GM23248 (cell line): Measurements from ENCODE around the gene METTL1. TPM values are rescaled to one million over a fixed set of nuclear protein-coding genes. Genes with fewer than 3 reads are reported as not detected.

Experiments
- DNase-seq: peaks from one replicate; pipeline ENCODE4 v3.0.0-alpha.2; 2015
- H2AFZ ChIP-seq: fragments of 200-600 bp; sonication (generic); 2 replicates; pipeline ENCODE4 v1.6.1; 2016; ENCODE audit warnings: antibody characterized with exemption
- H3F3A ChIP-seq: fragments of 200-600 bp; sonication (generic); 2 replicates; pipeline ENCODE4 v1.6.1; 2016; ENCODE audit warnings: mild to moderate bottlenecking, antibody characterized with exemption, mixed run types; ENCODE audit not compliant: insufficient read depth
- H3K27ac ChIP-seq: fragments of 200-600 bp; sonication (generic); 2 replicates; pipeline ENCODE4 v1.5.1; 2016; ENCODE audit warnings: mild to moderate bottlenecking
- H3K27me3 ChIP-seq: fragments of 200-600 bp; sonication (generic); replicated peaks from 2 replicates; pipeline ENCODE4 v1.6.1; 2016; ENCODE audit warnings: mild to moderate bottlenecking; ENCODE audit not compliant: insufficient read depth
- H3K36me3 ChIP-seq: fragments of 200-600 bp; sonication (generic); 2 replicates; pipeline ENCODE4 v1.6.1; 2016; ENCODE audit warnings: low read depth, mild to moderate bottlenecking
- H3K4me1 ChIP-seq: fragments of 200-600 bp; sonication (generic); 2 replicates; pipeline ENCODE4 v1.6.1; 2016; ENCODE audit warnings: mild to moderate bottlenecking; ENCODE audit not compliant: insufficient read depth
- H3K4me2 ChIP-seq: fragments of 200-600 bp; sonication (generic); one replicate; pipeline ENCODE4 v1.6.1; 2016; ENCODE audit warnings: mild to moderate bottlenecking; ENCODE audit not compliant: unreplicated experiment
- H3K4me3 ChIP-seq: fragments of 200-600 bp; sonication (generic); 2 replicates; pipeline ENCODE4 v1.5.1; 2016; ENCODE audit warnings: mild to moderate bottlenecking
- H3K79me2 ChIP-seq: fragments of 200-600 bp; sonication (generic); 2 replicates; pipeline ENCODE4 v1.6.1; 2016; ENCODE audit warnings: mild to moderate bottlenecking; ENCODE audit not compliant: insufficient read depth
- H3K9ac ChIP-seq: fragments of 200-600 bp; sonication (generic); 2 replicates; pipeline ENCODE4 v1.6.1; 2016; ENCODE audit warnings: mild to moderate bottlenecking
- H3K9me2 ChIP-seq: fragments of 200-600 bp; sonication (generic); 2 replicates; pipeline ENCODE4 v1.6.1; 2016; ENCODE audit warnings: mixed run types, mild to moderate bottlenecking, moderate library complexity; ENCODE audit not compliant: insufficient read depth
- H3K9me3 ChIP-seq: fragments of 200-600 bp; sonication (generic); one replicate; pipeline ENCODE4 v1.6.1; 2017; ENCODE audit warnings: low read depth
- H4K20me1 ChIP-seq: fragments of 200-600 bp; sonication (generic); 2 replicates; pipeline ENCODE4 v1.6.0; 2016; ENCODE audit not compliant: insufficient read depth
- EZH2 ChIP-seq: fragments of 200-600 bp; sonication (generic); IDR thresholded peaks from 2 replicates; pipeline ENCODE4 v1.6.1; 2018; ENCODE audit warnings: antibody characterized with exemption, mild to moderate bottlenecking; ENCODE audit not compliant: insufficient read depth, poor library complexity, severe bottlenecking
- EZH2phosphoT487 ChIP-seq: fragments of 200-600 bp; sonication (generic); IDR thresholded peaks from 2 replicates; pipeline ENCODE4 v1.6.1; 2018; ENCODE audit warnings: antibody characterized with exemption, moderate library complexity, mild to moderate bottlenecking, low read depth; ENCODE audit not compliant: insufficient read depth
- WGBS, 2 experiments: methylation state at CpG; one replicate each; pipeline ENCODE4 v1.1.6; 2015 to 2017; ENCODE audit warnings: low lambda C conversion rate in 2 of 2, low coverage in 1 of 2; ENCODE audit errors: missing lambda C conversion rate in 2 of 2; 5-methylcytosine and 5-hydroxymethylcytosine counted together
- in situ Hi-C: fragments of 300-500 bp; cut with MboI; formaldehyde crosslinking; loops from 2 replicates; pipeline ENCODE4 v1.15.0; 2020
- polyA plus RNA-seq: library from polyadenylated mRNA; unstranded; fragments of >200 nt; fragmentation: Nextera tagmentation; extraction: Ambion mirVana; gene quantifications from 2 replicates; pipeline ENCODE4 v1.2.1, GENCODE V29; 2016
- total RNA-seq: library from RNA; depleted of rRNA; stranded (reverse); fragments of >200 nt; shearing (Covaris generic); gene quantifications from 2 replicates; pipeline ENCODE4 v1.2.3, GENCODE V29; 2014

The METTL1 gene
- total and polyA plus RNA-seq, 2 experiments from 2014 or later, result 3.7 to 33.2 TPM

DNA sequence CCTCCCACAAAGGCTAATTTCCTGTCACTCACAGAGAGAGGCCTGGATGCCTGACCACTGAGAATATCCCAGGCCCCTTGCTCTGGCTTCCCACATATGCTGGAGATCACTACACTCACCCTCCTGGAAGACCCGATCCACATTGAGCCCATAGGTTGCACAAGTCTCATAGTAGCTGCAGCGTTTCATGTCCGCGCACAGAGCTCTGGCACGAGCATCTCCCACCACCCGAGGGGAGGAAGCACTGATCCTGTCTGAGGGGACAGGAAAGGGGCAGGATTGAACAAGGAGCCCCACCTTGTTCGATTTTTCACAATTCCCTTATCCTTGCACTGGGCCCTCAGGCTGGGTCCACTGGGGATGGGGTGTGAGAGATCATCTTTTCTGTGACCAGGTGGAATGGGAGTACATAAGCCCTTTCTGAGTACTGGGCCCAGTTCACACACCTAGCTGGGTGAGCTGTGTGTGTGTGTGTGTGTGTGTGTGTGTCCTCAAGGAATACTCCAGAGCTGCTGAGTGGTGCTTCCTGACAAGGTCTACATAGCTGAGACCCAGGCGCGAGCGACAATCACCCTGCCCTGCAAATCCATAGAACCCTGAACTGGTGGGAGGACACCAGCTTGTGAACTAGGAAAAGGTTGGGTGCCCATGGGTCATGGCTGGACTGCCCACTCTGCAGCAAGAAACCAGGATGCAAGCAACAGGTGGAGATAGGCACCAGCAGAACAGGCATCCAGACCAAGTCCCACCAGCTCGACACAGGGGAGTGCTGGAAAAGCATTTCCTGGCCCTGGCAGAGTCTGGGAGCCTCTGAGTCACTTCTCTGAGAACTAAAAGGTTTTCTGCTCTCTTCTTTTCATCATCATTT, 38.9 kb downstream of the METTL1 start:
- DNase-seq, result peak; percentile 43
- WGBS, 2 experiments, result 68% methylated on average over 11 of the region's 11 CpGs

GRCh38 chr12:57732270-57732669, 39.6 kb downstream of the METTL1 start:
- Histone ChIP-seq H3K36me3 (no peaks in the 10 kb centered on the region), H4K20me1 (no peaks in the 10 kb centered on the region), H3K4me1 (no peaks in the 10 kb centered on the region), H3K4me3 (no peak overlapping the region), H3K9me2 (no peaks in the 10 kb centered on the region), H3K27ac (no peak overlapping the region), H3K79me2 (no peaks in the 10 kb centered on the region), H3K9me3 (no peaks in the 10 kb centered on the region), H3K9ac (no peak overlapping the region), H3K4me2 (no peak overlapping the region), H3K27me3 (peaks cover 12% of the 10 kb centered on the region), H3F3A (no peaks in the 10 kb centered on the region; the same call in 1 of the 2 replicates), H2AFZ (no peak overlapping the region)
- in situ Hi-C loops, result no loop called here
- WGBS, 2 experiments, result 75 to 78% methylated on average over 4 of the region's 4 CpGs
- TF ChIP-seq EZH2 (no peak), EZH2phosphoT487 (no peak)
- no peak for DNase-seq

More for the DNA sequence above, 38.9 kb downstream of the METTL1 start:
- no peak overlapping the region for H3K27ac ChIP-seq
- no peaks in the 10 kb centered on the region for H3K9me2 ChIP-seq
- no peaks in the 10 kb centered on the region for H3K4me1 ChIP-seq
- TF ChIP-seq EZH2 (no peak), EZH2phosphoT487 (no peak)
- no peak overlapping the region for H3K4me3 ChIP-seq
- no peaks in the 10 kb centered on the region for H4K20me1 ChIP-seq
- H3K4me2 ChIP-seq, result no peak overlapping the region
- H3K27me3 ChIP-seq, result peaks cover 18% of the 10 kb centered on the region
- no peaks in the 10 kb centered on the region for H3K36me3 ChIP-seq
- H3K9ac ChIP-seq, result no peak overlapping the region
- no peaks in the 10 kb centered on the region for H3K79me2 ChIP-seq
- no peak overlapping the region for H2AFZ ChIP-seq
- in situ Hi-C loops, result no loop called here
- no peaks in the 10 kb centered on the region; the same call in 1 of the 2 replicates for H3F3A ChIP-seq
- no peaks in the 10 kb centered on the region for H3K9me3 ChIP-seq

DNA sequence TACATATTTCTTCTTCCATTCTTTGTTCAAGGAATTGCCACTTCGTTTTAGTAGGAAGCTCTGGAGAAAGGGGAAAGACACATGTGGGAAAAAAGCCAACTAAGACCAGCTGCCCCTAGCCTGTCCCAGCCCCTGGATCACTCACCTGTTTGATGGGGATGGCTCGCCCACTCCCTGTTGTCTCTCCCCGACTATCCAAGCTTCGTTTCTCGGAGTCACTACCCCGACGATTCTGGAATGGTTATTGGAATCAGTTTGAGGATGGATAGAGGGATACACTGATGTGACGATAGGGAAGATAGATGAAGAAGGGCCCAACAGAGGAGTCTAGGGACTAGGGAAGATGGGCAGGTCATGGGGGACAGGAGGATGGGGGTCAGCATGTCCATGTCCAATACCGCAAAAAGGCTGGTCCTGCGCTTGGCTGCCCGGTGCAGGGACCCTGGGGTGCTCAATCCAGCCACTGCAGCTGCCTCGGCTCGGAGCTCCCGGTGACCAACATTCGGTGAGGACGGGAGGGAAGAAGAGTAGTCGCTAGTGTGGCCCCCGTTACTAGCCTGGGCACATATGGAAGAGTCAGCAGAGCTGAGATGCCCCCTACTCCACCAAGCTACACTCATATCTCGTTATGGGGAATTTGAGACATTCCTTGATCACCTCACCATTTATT, 40.4 kb downstream of the METTL1 start:
- Histone ChIP-seq H3K4me2 (no peak overlapping the region), H3K9me3 (no peaks in the 10 kb centered on the region), H2AFZ (no peak overlapping the region), H3K9ac (no peak overlapping the region), H3K27me3 (peaks cover 4% of the 10 kb centered on the region), H3K4me3 (no peak overlapping the region), H3F3A (no peaks in the 10 kb centered on the region; the same call in 1 of the 2 replicates), H3K4me1 (no peaks in the 10 kb centered on the region), H3K27ac (no peak overlapping the region), H3K36me3 (no peaks in the 10 kb centered on the region), H4K20me1 (no peaks in the 10 kb centered on the region), H3K79me2 (no peaks in the 10 kb centered on the region), H3K9me2 (no peaks in the 10 kb centered on the region)
- TF ChIP-seq EZH2phosphoT487 (no peak), EZH2 (no peak)
- 78% methylated on average over 19 of the region's 19 CpGs for WGBS, 2 experiments
- in situ Hi-C loops, result no loop called here
- DNase-seq, result no peak

GRCh38 chr12:57730336-57731067, 41.4 kb downstream of the METTL1 start:
- Histone ChIP-seq H3K4me3 (no peak overlapping the region), H3F3A (no peaks in the 10 kb centered on the region; the same call in 1 of the 2 replicates), H3K4me1 (no peaks in the 10 kb centered on the region), H3K27ac (no peak overlapping the region), H3K9me2 (no peaks in the 10 kb centered on the region), H4K20me1 (no peaks in the 10 kb centered on the region), H3K27me3 (no peaks in the 10 kb centered on the region; the same call in 1 of the 2 replicates), H3K36me3 (no peaks in the 10 kb centered on the region), H2AFZ (no peak overlapping the region), H3K79me2 (no peaks in the 10 kb centered on the region), H3K4me2 (no peak overlapping the region), H3K9ac (no peak overlapping the region), H3K9me3 (no peaks in the 10 kb centered on the region)
- DNase-seq, result no peak
- in situ Hi-C loops, result no loop called here
- 70 to 74% methylated on average over 13 of the region's 13 CpGs for WGBS, 2 experiments
- TF ChIP-seq EZH2phosphoT487, result no peak
- TF ChIP-seq EZH2, result no peak
